Peyer's patch (tissue), 4 donors: ENCODE data around the gene GKN2.

Source experiments
- POLR2A ChIP-seq, 2 donors: fragments of 450-650 bp; IDR thresholded peaks; one replicate each; pipeline ENCODE4 v1.5.1; 2017; ENCODE audit warnings: antibody characterized with exemption in 2 of 2, mild to moderate bottlenecking in 2 of 2, moderate library complexity in 2 of 2
- TF ChIP-seq, protein P1 (sequence below), 6 experiments: fragments of 450-650 bp in 4 of 6; fragments of 200-600 bp in 2 of 6; sonication (generic) in 1 of 6; IDR thresholded peaks; one replicate each; pipeline ENCODE4 v1.5.1; 2017 to 2019; ENCODE audit warnings: antibody characterized with exemption in 6 of 6, mild to moderate bottlenecking in 3 of 6, moderate library complexity in 1 of 6

DNA sequence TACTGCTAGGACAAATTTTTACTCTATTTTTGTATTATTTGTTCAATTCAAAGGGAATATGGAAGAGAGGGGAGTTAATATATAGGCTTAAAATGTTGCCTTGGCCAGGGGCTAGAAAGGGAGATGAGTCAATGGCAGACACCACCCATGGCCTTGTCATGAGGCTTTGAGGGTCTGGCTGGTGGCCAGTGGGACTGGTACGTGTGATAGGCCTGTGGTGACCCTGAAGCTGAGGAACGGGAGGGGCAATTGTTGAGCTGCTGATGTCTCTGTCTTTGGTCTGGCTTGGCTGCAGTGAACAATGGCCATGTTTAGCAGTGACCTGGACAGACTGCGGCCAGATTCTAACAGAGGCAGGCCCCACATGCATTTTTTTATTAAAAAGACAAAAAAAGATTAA is 40.2 kb upstream of the GKN2 start:
- TF ChIP-seq, protein P1, sequence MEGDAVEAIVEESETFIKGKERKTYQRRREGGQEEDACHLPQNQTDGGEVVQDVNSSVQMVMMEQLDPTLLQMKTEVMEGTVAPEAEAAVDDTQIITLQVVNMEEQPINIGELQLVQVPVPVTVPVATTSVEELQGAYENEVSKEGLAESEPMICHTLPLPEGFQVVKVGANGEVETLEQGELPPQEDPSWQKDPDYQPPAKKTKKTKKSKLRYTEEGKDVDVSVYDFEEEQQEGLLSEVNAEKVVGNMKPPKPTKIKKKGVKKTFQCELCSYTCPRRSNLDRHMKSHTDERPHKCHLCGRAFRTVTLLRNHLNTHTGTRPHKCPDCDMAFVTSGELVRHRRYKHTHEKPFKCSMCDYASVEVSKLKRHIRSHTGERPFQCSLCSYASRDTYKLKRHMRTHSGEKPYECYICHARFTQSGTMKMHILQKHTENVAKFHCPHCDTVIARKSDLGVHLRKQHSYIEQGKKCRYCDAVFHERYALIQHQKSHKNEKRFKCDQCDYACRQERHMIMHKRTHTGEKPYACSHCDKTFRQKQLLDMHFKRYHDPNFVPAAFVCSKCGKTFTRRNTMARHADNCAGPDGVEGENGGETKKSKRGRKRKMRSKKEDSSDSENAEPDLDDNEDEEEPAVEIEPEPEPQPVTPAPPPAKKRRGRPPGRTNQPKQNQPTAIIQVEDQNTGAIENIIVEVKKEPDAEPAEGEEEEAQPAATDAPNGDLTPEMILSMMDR (IDR thresholded peaks at IDR 0.05): no peak
- no peak for TF ChIP-seq POLR2A (IDR thresholded peaks at IDR 0.05)
